ENCODE measurements around the gene COL4A1.

DNA sequence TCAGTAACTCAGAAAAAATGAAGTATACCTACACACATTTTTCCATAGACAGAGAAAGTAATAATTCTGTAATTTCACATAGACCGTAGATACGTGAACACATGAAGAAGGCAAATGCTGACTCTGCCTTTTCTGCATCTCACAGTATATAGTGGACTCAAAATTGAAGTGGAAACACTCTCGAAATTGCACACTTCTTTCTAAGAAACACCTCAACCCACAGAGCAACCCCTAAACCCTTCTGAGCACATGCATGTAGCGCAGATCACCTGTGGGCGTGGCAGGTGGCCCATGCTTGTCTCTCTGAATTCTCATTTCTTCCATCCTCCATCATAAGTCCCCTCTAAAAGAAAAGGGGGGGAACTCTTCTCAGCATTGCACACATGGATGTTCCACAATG is 34.7 kb downstream of the COL4A1 start:
- TF ChIP-seq PAXIP1 (CRISPR knock-in tag; conservative IDR thresholded peaks at IDR 0.05) (no peak), RAD21 (CRISPR knock-in tag; IDR thresholded peaks at IDR 0.05) (no peak), MBD4 (IDR thresholded peaks at IDR 0.05; ENCODE audit: borderline replicate concordance, low read length) (no peak), MTF1 (CRISPR knock-in tag; IDR thresholded peaks at IDR 0.05) (no peak), REST (IDR thresholded peaks at IDR 0.05; ENCODE audit: borderline replicate concordance in 1 of 2, low read depth in 1 of 2, low read length in 2 of 2) (no peak), JUNB (CRISPR knock-in tag; IDR thresholded peaks at IDR 0.05; ENCODE audit: borderline replicate concordance) (no peak), ZFP62 (CRISPR knock-in tag; IDR thresholded peaks at IDR 0.05) (no peak), MAX (IDR thresholded peaks at IDR 0.05) (no peak), ZFP36L2 (CRISPR knock-in tag; IDR thresholded peaks at IDR 0.05) (no peak), SP5 (CRISPR knock-in tag; IDR thresholded peaks at IDR 0.05; ENCODE audit: borderline replicate concordance, low read depth) (no peak), ATF7 (IDR thresholded peaks at IDR 0.05) (no peak), ATF7 (CRISPR knock-in tag; IDR thresholded peaks at IDR 0.05) (no peak), U2AF1 (optimal IDR thresholded peaks at IDR 0.05; ENCODE audit: low read depth, low read length) (no peak), CTCF (CRISPR knock-in tag; IDR thresholded peaks at IDR 0.05) (no peak)
- TF ChIP-seq, protein P1, sequence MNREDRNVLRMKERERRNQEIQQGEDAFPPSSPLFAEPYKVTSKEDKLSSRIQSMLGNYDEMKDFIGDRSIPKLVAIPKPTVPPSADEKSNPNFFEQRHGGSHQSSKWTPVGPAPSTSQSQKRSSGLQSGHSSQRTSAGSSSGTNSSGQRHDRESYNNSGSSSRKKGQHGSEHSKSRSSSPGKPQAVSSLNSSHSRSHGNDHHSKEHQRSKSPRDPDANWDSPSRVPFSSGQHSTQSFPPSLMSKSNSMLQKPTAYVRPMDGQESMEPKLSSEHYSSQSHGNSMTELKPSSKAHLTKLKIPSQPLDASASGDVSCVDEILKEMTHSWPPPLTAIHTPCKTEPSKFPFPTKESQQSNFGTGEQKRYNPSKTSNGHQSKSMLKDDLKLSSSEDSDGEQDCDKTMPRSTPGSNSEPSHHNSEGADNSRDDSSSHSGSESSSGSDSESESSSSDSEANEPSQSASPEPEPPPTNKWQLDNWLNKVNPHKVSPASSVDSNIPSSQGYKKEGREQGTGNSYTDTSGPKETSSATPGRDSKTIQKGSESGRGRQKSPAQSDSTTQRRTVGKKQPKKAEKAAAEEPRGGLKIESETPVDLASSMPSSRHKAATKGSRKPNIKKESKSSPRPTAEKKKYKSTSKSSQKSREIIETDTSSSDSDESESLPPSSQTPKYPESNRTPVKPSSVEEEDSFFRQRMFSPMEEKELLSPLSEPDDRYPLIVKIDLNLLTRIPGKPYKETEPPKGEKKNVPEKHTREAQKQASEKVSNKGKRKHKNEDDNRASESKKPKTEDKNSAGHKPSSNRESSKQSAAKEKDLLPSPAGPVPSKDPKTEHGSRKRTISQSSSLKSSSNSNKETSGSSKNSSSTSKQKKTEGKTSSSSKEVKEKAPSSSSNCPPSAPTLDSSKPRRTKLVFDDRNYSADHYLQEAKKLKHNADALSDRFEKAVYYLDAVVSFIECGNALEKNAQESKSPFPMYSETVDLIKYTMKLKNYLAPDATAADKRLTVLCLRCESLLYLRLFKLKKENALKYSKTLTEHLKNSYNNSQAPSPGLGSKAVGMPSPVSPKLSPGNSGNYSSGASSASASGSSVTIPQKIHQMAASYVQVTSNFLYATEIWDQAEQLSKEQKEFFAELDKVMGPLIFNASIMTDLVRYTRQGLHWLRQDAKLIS (CRISPR knock-in tag; IDR thresholded peaks at IDR 0.05), result no peak
